A549 (cell line): ENCODE measurements around the gene CLCN7. TPM values are rescaled to one million over a fixed set of nuclear protein-coding genes. Genes with fewer than 3 reads are reported as not detected.

Experiments used
- ATAC-seq, 2 experiments: fragments of 200-7000 bp in 1 of 2; fragments of >200 bp in 1 of 2; cut with Nextera tagmentation in 1 of 2; cut with Tn5 transposase in 1 of 2; 3 replicates each; pipeline versions ENCODE4 v1.8.0 to v1.9.1; 2018 to 2020; ENCODE audit warnings: mild to moderate bottlenecking in 1 of 2, moderate library complexity in 1 of 2
- CTCF ChIA-PET: fragments of 300-600 bp; sonication (Branson Sonifier 250); formaldehyde crosslinking; extraction: SDS; loops from one replicate; lab custom pipeline; 2021; ENCODE audit warnings: antibody characterized with exemption, inconsistent platforms; lab: Yijun Ruan, JAX
- POLR2A ChIA-PET: fragments of 350-600 bp; formaldehyde crosslinking; extraction: SDS; loops from one replicate; lab custom pipeline; 2021; ENCODE audit warnings: antibody characterized with exemption, inconsistent platforms; lab: Yijun Ruan, JAX
- DNase-seq, 2 experiments: peaks; one replicate each; pipeline versions ENCODE4 v3.0.0 to v3.0.0-alpha.2; 2011 to 2016; ENCODE audit warnings: low read depth in 1 of 2, low spot score in 1 of 2
- FAIRE-seq: peaks from 2 replicates; lab custom pipeline; 2011; peaks lifted over from hg19 to GRCh38; lab: Jason Lieb, UNC
- H3K27ac ChIP-seq, 2 experiments: fragments of >200 bp; sonication (Bioruptor Twin); formaldehyde crosslinking; 3 replicates each; pipeline ENCODE4 v1.5.1; 2016 to 2017
- H3K4me1 ChIP-seq: fragments of >200 bp; sonication (Bioruptor Twin); formaldehyde crosslinking; 3 replicates; pipeline ENCODE4 v1.6.1; 2016
- H3K4me2 ChIP-seq: fragments of >200 bp; sonication (Bioruptor Twin); formaldehyde crosslinking; 3 replicates; pipeline ENCODE4 v1.6.1; 2016
- H3K4me3 ChIP-seq: fragments of >200 bp; sonication (Bioruptor Twin); formaldehyde crosslinking; 3 replicates; pipeline ENCODE4 v1.5.1; 2016
- H3K9me3 ChIP-seq: fragments of >200 bp; sonication (Bioruptor Twin); formaldehyde crosslinking; 3 replicates; pipeline ENCODE4 v1.6.1; 2016
- ATOH8 ChIP-seq: fragments of 250-450 bp; sonication (Bioruptor Pico); IDR thresholded peaks from 2 replicates; pipeline ENCODE4 v1.5.0; 2020; ENCODE audit warnings: low read depth, mild to moderate bottlenecking, moderate library complexity
- BCL3 ChIP-seq: fragments of >200 bp; sonication (Bioruptor Twin); formaldehyde crosslinking; IDR thresholded peaks from 3 replicates; pipeline ENCODE4 v1.6.1; 2016
- BHLHE40 ChIP-seq: IDR thresholded peaks from 2 replicates; pipeline ENCODE4 v1.6.1; 2012; ENCODE audit warnings: low read depth, low read length, inconsistent platforms
- CBX2 ChIP-seq: fragments of 200-600 bp; sonication (generic); IDR thresholded peaks from 2 replicates; pipeline ENCODE4 v1.6.1; 2016; ENCODE audit warnings: low read depth, mild to moderate bottlenecking, borderline replicate concordance
- CBX8 ChIP-seq: fragments of 200-600 bp; sonication (generic); IDR thresholded peaks from 2 replicates; pipeline ENCODE4 v1.6.1; 2016
- CEBPB ChIP-seq, 2 experiments: fragments of >200 bp in 1 of 2; sonication (Bioruptor Twin) in 1 of 2; formaldehyde crosslinking in 1 of 2; IDR thresholded peaks; 2 replicates each; pipeline ENCODE4 v1.6.1; 2012 to 2016
- CHD4 ChIP-seq: fragments of 200-600 bp; sonication (generic); IDR thresholded peaks from 2 replicates; pipeline ENCODE4 v1.6.1; 2016; ENCODE audit warnings: antibody characterized with exemption, mild to moderate bottlenecking, borderline replicate concordance
- EHF ChIP-seq: fragments of 250-450 bp; sonication (Bioruptor Pico); IDR thresholded peaks from 2 replicates; pipeline ENCODE4 v1.5.0; 2020; ENCODE audit warnings: mild to moderate bottlenecking
- ELK1 ChIP-seq: fragments of 150-350 bp; IDR thresholded peaks from 2 replicates; pipeline ENCODE4 v1.6.1; 2014; ENCODE audit warnings: low read depth, mild to moderate bottlenecking, low read length
- EP300 ChIP-seq, 2 experiments: fragments of >200 bp; sonication (Bioruptor Twin); formaldehyde crosslinking; IDR thresholded peaks; 2 replicates in 1 of 2; 3 replicates in 1 of 2; pipeline ENCODE4 v1.6.1; 2016 to 2017
- HDAC2 ChIP-seq: fragments of 200-600 bp; sonication (generic); IDR thresholded peaks from 2 replicates; pipeline ENCODE4 v1.6.1; 2016
- HEYL ChIP-seq: fragments of 250-450 bp; sonication (Bioruptor Pico); IDR thresholded peaks from 2 replicates; pipeline ENCODE4 v1.8.0; 2021; ENCODE audit warnings: mild to moderate bottlenecking, moderate library complexity
- HOXA7 ChIP-seq: fragments of 250-450 bp; sonication (Bioruptor Pico); IDR thresholded peaks from 2 replicates; pipeline ENCODE4 v1.5.0; 2020; ENCODE audit warnings: mild to moderate bottlenecking, moderate library complexity
- JUNB ChIP-seq: fragments of >200 bp; sonication (Bioruptor Twin); formaldehyde crosslinking; IDR thresholded peaks from 2 replicates; pipeline ENCODE4 v1.6.1; 2016
- MAFK ChIP-seq: fragments of 450-650 bp; IDR thresholded peaks from 2 replicates; pipeline ENCODE4 v1.6.1; 2014; ENCODE audit not compliant: partially characterized antibody
- MAX ChIP-seq: IDR thresholded peaks from 2 replicates; pipeline ENCODE4 v1.6.1; 2012
- MAZ ChIP-seq: fragments of 150-350 bp; IDR thresholded peaks from 2 replicates; pipeline ENCODE4 v1.6.1; 2014; ENCODE audit warnings: antibody characterized with exemption, low read depth, low read length, borderline replicate concordance
- MYC ChIP-seq: IDR thresholded peaks from 2 replicates; pipeline ENCODE4 v1.6.1; 2012; ENCODE audit warnings: mild to moderate bottlenecking, inconsistent platforms, low read length, improper control_type of control experiment, borderline replicate concordance
- NFE2L2 ChIP-seq: fragments of 150-350 bp; conservative IDR thresholded peaks from 2 replicates; pipeline ENCODE4 v1.6.1; 2014; ENCODE audit warnings: low read length
- NPAS2 ChIP-seq: fragments of 250-450 bp; sonication (Bioruptor Pico); IDR thresholded peaks from 2 replicates; pipeline ENCODE4 v1.8.0; 2022; ENCODE audit warnings: mild to moderate bottlenecking, moderate library complexity, borderline replicate concordance
- NR3C1 ChIP-seq: fragments of >200 bp; sonication (Bioruptor Twin); formaldehyde crosslinking; IDR thresholded peaks from 3 replicates; pipeline ENCODE4 v1.6.1; 2017
- POLR2AphosphoS2 ChIP-seq: conservative IDR thresholded peaks from 2 replicates; pipeline ENCODE4 v1.6.1; 2012; ENCODE audit warnings: low read length, improper control_type of control experiment, inconsistent platforms
- RARB ChIP-seq: fragments of 250-450 bp; sonication (Bioruptor Pico); IDR thresholded peaks from 2 replicates; pipeline ENCODE4 v1.8.0; 2021; ENCODE audit warnings: mild to moderate bottlenecking, moderate library complexity
- RCOR1 ChIP-seq: fragments of 150-350 bp; IDR thresholded peaks from 2 replicates; pipeline ENCODE4 v1.6.1; 2014; ENCODE audit warnings: antibody characterized with exemption, low read length, low read depth
- RFX5 ChIP-seq: fragments of 450-650 bp; IDR thresholded peaks from 2 replicates; pipeline ENCODE4 v1.7.1; 2014; ENCODE audit warnings: antibody characterized with exemption, mild to moderate bottlenecking, moderate library complexity
- RNF2 ChIP-seq: fragments of 200-600 bp; sonication (generic); IDR thresholded peaks from 2 replicates; pipeline ENCODE4 v1.6.1; 2016; ENCODE audit warnings: low read depth, mild to moderate bottlenecking, antibody characterized with exemption, moderate library complexity, borderline replicate concordance
- SREBF2 ChIP-seq: fragments of 450-650 bp; IDR thresholded peaks from 2 replicates; pipeline ENCODE4 v1.6.1; 2014; ENCODE audit warnings: mild to moderate bottlenecking, moderate library complexity
- ZC3H11A ChIP-seq: fragments of 450-650 bp; IDR thresholded peaks from 2 replicates; pipeline ENCODE4 v1.6.1; 2014; ENCODE audit warnings: antibody characterized with exemption, mild to moderate bottlenecking
- ZFP36 ChIP-seq: fragments of 450-650 bp; IDR thresholded peaks from 2 replicates; pipeline ENCODE4 v1.6.1; 2014; ENCODE audit warnings: borderline replicate concordance; ENCODE audit not compliant: partially characterized antibody
- ZSCAN20 ChIP-seq: fragments of 250-450 bp; sonication (Bioruptor Pico); IDR thresholded peaks from 2 replicates; pipeline ENCODE4 v1.8.0; 2022; ENCODE audit warnings: mild to moderate bottlenecking, moderate library complexity
- WGBS: methylation state at CpG from one replicate; pipeline ENCODE4 v1.1.6; 2017; ENCODE audit errors: missing lambda C conversion rate; 5-methylcytosine and 5-hydroxymethylcytosine counted together
- polyA plus RNA-seq, 4 experiments: library from polyadenylated mRNA; depleted of rRNA in 3 of 4; stranded (reverse); fragments of >200 nt; fragmentation: RNase III in 1 of 4; extraction: RNeasy Plus Mini Kit Qiagen cat#74134 plus additional on column Dnase treatment in 1 of 4; gene quantifications; 2 replicates in 3 of 4; 3 replicates in 1 of 4; pipeline ENCODE4 v1.2.3, GENCODE V29; 2011 to 2017
- TF ChIP-seq, protein P1 (sequence below): fragments of 200-600 bp; sonication (generic); IDR thresholded peaks from 2 replicates; pipeline ENCODE4 v1.6.1; 2016; ENCODE audit warnings: antibody characterized with exemption, mild to moderate bottlenecking, moderate library complexity
- TF ChIP-seq, protein P2 (sequence below): fragments of >200 bp; sonication (Bioruptor Twin); formaldehyde crosslinking; IDR thresholded peaks from 3 replicates; pipeline ENCODE4 v1.5.1; 2016

The CLCN7 gene
- polyA plus RNA-seq, 2 of the 4 experiments (the other 2 are of a cell fraction), result 17.2 to 69.7 TPM

DNA sequence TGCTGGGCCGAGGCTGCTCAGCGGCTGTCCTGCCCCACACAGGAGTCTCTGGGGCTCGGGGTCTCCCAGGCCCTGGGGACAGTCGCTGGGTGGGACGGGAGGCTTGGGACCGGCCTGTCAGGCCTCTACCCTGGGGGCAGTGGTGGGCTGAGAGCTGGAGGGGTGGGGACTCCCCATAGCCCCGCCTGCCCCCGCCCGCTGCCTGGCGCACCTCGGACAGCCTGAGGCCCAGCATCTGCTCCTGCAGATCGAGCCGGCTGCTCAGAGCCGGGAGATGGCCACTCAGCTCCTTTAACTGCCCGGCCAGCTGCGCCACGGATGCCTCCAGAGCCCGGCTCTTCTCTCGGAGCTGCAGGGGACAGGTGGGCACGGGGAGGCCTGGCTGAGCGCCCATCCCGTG lies 37.2 kb downstream of the CLCN7 start:
- H3K4me3 ChIP-seq, result no peak overlapping the region
- TF ChIP-seq NR3C1, result no peak
- no peak for TF ChIP-seq POLR2AphosphoS2
- no peak for TF ChIP-seq RARB (CRISPR knock-in tag)
- TF ChIP-seq BCL3, result no peak
- TF ChIP-seq MAX, result no peak
- no peak for TF ChIP-seq ZFP36
- TF ChIP-seq SREBF2, result no peak
- no peak for TF ChIP-seq NPAS2 (CRISPR knock-in tag)
- TF ChIP-seq HOXA7 (CRISPR knock-in tag), result no peak
- no peak for TF ChIP-seq MAZ
- TF ChIP-seq CBX8, result no peak
- no peak for TF ChIP-seq RNF2
- no peak for TF ChIP-seq ZSCAN20
- no peak for TF ChIP-seq RFX5
- TF ChIP-seq, protein P1, sequence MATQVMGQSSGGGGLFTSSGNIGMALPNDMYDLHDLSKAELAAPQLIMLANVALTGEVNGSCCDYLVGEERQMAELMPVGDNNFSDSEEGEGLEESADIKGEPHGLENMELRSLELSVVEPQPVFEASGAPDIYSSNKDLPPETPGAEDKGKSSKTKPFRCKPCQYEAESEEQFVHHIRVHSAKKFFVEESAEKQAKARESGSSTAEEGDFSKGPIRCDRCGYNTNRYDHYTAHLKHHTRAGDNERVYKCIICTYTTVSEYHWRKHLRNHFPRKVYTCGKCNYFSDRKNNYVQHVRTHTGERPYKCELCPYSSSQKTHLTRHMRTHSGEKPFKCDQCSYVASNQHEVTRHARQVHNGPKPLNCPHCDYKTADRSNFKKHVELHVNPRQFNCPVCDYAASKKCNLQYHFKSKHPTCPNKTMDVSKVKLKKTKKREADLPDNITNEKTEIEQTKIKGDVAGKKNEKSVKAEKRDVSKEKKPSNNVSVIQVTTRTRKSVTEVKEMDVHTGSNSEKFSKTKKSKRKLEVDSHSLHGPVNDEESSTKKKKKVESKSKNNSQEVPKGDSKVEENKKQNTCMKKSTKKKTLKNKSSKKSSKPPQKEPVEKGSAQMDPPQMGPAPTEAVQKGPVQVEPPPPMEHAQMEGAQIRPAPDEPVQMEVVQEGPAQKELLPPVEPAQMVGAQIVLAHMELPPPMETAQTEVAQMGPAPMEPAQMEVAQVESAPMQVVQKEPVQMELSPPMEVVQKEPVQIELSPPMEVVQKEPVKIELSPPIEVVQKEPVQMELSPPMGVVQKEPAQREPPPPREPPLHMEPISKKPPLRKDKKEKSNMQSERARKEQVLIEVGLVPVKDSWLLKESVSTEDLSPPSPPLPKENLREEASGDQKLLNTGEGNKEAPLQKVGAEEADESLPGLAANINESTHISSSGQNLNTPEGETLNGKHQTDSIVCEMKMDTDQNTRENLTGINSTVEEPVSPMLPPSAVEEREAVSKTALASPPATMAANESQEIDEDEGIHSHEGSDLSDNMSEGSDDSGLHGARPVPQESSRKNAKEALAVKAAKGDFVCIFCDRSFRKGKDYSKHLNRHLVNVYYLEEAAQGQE, result no peak
- TF ChIP-seq NFE2L2, result no peak
- no peak for TF ChIP-seq ATOH8
- TF ChIP-seq ZC3H11A, result no peak
- no peak for TF ChIP-seq HDAC2
- no peak for TF ChIP-seq CBX2
- H3K27ac ChIP-seq, result no peak overlapping the region
- CTCF ChIA-PET, result interaction anchor here (0.5 to 9.2 kb wide), 5 partner anchors 10 to 403 kb away, joined by 3 to 57 read pairs (median 3); no protein-coding TSS in a partner anchor
- no peak for DNase-seq
- no peaks in the 10 kb centered on the region for H3K9me3 ChIP-seq
- no peak for FAIRE-seq
- no peak overlapping the region for H3K4me2 ChIP-seq
- POLR2A ChIA-PET, result no interaction called here
- no peaks in the 10 kb centered on the region for H3K4me1 ChIP-seq
- ATAC-seq, result no peak; a peak in 1 of 6 replicates
- 100% methylated on average over 3 of the region's 22 CpGs for whole genome bisulfite sequencing

DNA sequence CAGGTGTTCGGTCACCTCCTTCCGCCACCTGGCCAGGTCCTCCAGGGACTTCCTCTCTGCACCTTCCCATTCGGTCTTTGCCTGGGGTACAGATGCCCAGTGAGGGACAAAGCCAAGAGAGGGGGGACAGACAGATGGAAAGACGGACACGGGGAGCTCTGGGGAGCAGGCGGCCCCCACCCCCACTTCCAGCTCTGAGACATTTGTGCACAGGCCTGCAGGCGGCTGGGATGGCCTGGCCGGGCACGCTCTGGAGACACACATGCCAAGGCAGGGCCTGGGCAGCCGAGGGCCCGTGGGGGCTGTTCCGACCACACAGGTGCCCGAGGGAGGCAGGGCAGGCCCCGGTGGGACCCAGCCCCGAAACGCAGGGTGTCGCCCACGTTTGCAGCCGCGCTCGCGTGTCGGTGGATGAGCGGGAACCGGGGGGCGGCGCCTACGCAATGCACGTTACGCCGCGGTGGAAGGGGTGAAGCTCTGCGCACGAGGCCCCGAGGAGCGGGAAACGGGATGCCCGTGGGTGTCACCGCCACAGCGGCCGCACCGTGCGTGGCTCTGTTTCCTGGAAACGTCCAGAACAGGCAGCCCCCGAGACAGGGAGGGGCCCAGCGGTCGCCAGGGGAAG lies 38.0 kb downstream of the CLCN7 start:
- POLR2A ChIA-PET, result no interaction called here
- ATAC-seq (no peak), FAIRE-seq (no peak), DNase-seq (no peak)
- Histone ChIP-seq H3K4me2 (no peak overlapping the region), H3K9me3 (no peaks in the 10 kb centered on the region), H3K4me1 (no peaks in the 10 kb centered on the region), H3K27ac (no peak overlapping the region), H3K4me3 (no peak overlapping the region)
- CTCF ChIA-PET, result interaction anchor here (0.6 to 9.2 kb wide), 3 partner anchors 10 to 362 kb away, joined by 3 to 57 read pairs (median 3); no protein-coding TSS in a partner anchor
- 90% methylated on average over 39 of the region's 47 CpGs for WGBS
- TF ChIP-seq MYC, result no peak
- TF ChIP-seq BHLHE40, result no peak
- no peak for TF ChIP-seq EP300 (IDR thresholded peaks at IDR 0.05)
- no peak for TF ChIP-seq ELK1
- TF ChIP-seq MAFK, result no peak
- TF ChIP-seq CBX2, result no peak
- no peak for TF ChIP-seq CBX8
- no peak for TF ChIP-seq EHF (CRISPR knock-in tag)
- no peak for TF ChIP-seq CHD4
- no peak for TF ChIP-seq JUNB
- TF ChIP-seq, protein P2, sequence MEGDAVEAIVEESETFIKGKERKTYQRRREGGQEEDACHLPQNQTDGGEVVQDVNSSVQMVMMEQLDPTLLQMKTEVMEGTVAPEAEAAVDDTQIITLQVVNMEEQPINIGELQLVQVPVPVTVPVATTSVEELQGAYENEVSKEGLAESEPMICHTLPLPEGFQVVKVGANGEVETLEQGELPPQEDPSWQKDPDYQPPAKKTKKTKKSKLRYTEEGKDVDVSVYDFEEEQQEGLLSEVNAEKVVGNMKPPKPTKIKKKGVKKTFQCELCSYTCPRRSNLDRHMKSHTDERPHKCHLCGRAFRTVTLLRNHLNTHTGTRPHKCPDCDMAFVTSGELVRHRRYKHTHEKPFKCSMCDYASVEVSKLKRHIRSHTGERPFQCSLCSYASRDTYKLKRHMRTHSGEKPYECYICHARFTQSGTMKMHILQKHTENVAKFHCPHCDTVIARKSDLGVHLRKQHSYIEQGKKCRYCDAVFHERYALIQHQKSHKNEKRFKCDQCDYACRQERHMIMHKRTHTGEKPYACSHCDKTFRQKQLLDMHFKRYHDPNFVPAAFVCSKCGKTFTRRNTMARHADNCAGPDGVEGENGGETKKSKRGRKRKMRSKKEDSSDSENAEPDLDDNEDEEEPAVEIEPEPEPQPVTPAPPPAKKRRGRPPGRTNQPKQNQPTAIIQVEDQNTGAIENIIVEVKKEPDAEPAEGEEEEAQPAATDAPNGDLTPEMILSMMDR, result no peak
- no peak for TF ChIP-seq RCOR1
- no peak for TF ChIP-seq CEBPB (IDR thresholded peaks at IDR 0.05)
- no peak for TF ChIP-seq HEYL (CRISPR knock-in tag)
